Fibroblast of lung (primary cell): ENCODE measurements around the gene SUPT5H. TPM values are rescaled to one million over a fixed set of nuclear protein-coding genes. Genes with fewer than 3 reads are reported as not detected.
A peak's percentile ranks its signal among the peaks of the same experiment; 100 is the strongest.

ENCODE experiments used
- DNase-seq, 2 donors: peaks; one replicate each; pipeline versions ENCODE4 v3.0.0 to v3.0.0-alpha.2; 2010; ENCODE audit warnings: low read depth in 2 of 2
- H2AFZ ChIP-seq: 2 replicates; pipeline ENCODE4 v1.5.1; 2012; ENCODE audit warnings: low read length, control low read depth, inconsistent platforms
- H3K27ac ChIP-seq: 2 replicates; pipeline ENCODE4 v1.5.1; 2011; ENCODE audit warnings: low read length, control low read depth; ENCODE audit not compliant: insufficient read depth
- H3K27me3 ChIP-seq: 2 replicates; pipeline ENCODE4 v1.5.1; 2011; ENCODE audit warnings: mild to moderate bottlenecking, low read length; ENCODE audit not compliant: control insufficient read depth, insufficient read depth
- H3K36me3 ChIP-seq: 2 replicates; pipeline ENCODE4 v1.5.1; 2011; ENCODE audit warnings: low read length; ENCODE audit not compliant: control insufficient read depth, insufficient read depth
- H3K4me1 ChIP-seq: 2 replicates; pipeline ENCODE4 v1.5.1; 2011; ENCODE audit warnings: low read length; ENCODE audit not compliant: control insufficient read depth, insufficient read depth; ENCODE audit errors: extremely low read depth
- H3K4me2 ChIP-seq: 2 replicates; pipeline ENCODE4 v1.5.1; 2011; ENCODE audit warnings: low read length, control low read depth; ENCODE audit not compliant: insufficient read depth; ENCODE audit errors: extremely low read depth
- H3K4me3 ChIP-seq, 4 experiments: fragments of 200-600 bp in 1 of 4; sonication (generic) in 1 of 4; replicated peaks in 1 of 4; 2 replicates each; pipeline ENCODE4 v1.5.1; 2011 to 2016; ENCODE audit warnings: low read length in 4 of 4, low read depth in 3 of 4, mild to moderate bottlenecking in 3 of 4, control low read depth in 2 of 4, inconsistent platforms in 1 of 4, mixed read lengths in 1 of 4; ENCODE audit not compliant: insufficient read depth in 1 of 4; ENCODE audit errors: control extremely low read depth in 1 of 4
- H3K79me2 ChIP-seq: 2 replicates; pipeline ENCODE4 v1.5.1; 2012; ENCODE audit warnings: mild to moderate bottlenecking, low read length, inconsistent platforms; ENCODE audit not compliant: control insufficient read depth, insufficient read depth
- H3K9ac ChIP-seq: 2 replicates; pipeline ENCODE4 v1.5.1; 2011; ENCODE audit warnings: mild to moderate bottlenecking, low read length, control low read depth; ENCODE audit not compliant: insufficient read depth
- H3K9me3 ChIP-seq: 2 replicates; pipeline ENCODE4 v1.5.1; 2012; ENCODE audit warnings: low read depth, low read length; ENCODE audit not compliant: control insufficient read depth, insufficient read depth
- H4K20me1 ChIP-seq: 2 replicates; pipeline ENCODE4 v1.5.1; 2011; ENCODE audit warnings: low read length; ENCODE audit not compliant: control insufficient read depth, insufficient read depth; ENCODE audit errors: extremely low read depth
- CTCF ChIP-seq, 2 donors: IDR thresholded peaks in 1 of 2; conservative IDR thresholded peaks in 1 of 2; 1 replicate in 1 of 2; 2 replicates in 1 of 2; pipeline ENCODE4 v1.5.1; 2011 to 2012; ENCODE audit warnings: low read length in 2 of 2, control low read depth in 1 of 2, inconsistent platforms in 1 of 2, low read depth in 1 of 2, mild to moderate bottlenecking in 1 of 2
- EZH2 ChIP-seq: IDR thresholded peaks from 2 replicates; pipeline ENCODE4 v1.5.1; 2012; ENCODE audit warnings: low read length, control low read depth, mild to moderate bottlenecking; ENCODE audit errors: missing control alignments
- polyA plus RNA-seq, 2 donors: library from polyadenylated mRNA; depleted of rRNA in 1 of 2; stranded (reverse) in 1 of 2; unstranded in 1 of 2; fragments of >200 nt; gene quantifications; 2 replicates each; pipeline ENCODE4 v1.2.1, GENCODE V29; 2011 to 2012; ENCODE audit warnings: missing spikeins in 1 of 2
- total RNA-seq: library from RNA; depleted of rRNA; stranded (reverse); fragments of >200 nt; gene quantifications from 2 replicates; pipeline ENCODE4 v1.2.1, GENCODE V29; 2014

SUPT5H gene
- total and polyA plus RNA-seq, 2 donors (not counting 1 experiment from before 2014, with no cell fraction given) = 50.2 to 77.8 TPM

- Histone ChIP-seq H4K20me1 (no peaks in the 10 kb centered on the region), H2AFZ (no peak overlapping the region), H3K27me3 (peaks cover 35% of the 10 kb centered on the region), H3K36me3 (no peaks in the 10 kb centered on the region), H3K4me3 (no peak overlapping the region), H3K9ac (no peak overlapping the region), H3K4me2 (no peak overlapping the region), H3K79me2 (no peaks in the 10 kb centered on the region), H3K27ac (no peak overlapping the region), H3K4me1 (no peaks in the 10 kb centered on the region), H3K9me3 (no peaks in the 10 kb centered on the region)
- peak; percentile 66 to 69 for DNase-seq
- TF ChIP-seq EZH2 = no peak
- peak; percentile 42 to 53 for TF ChIP-seq CTCF (conservative IDR thresholded peaks at IDR 0.05 in 1 of 2, IDR thresholded peaks at IDR 0.05 in 1 of 2; ENCODE audit: low read depth in 1 of 2, low read length in 2 of 2)
Measured at GRCh38 chr19:39502640-39503417, 57.4 kb downstream of the SUPT5H start.

- H3K27ac ChIP-seq = no peak overlapping the region
- no peak overlapping the region for H3K4me2 ChIP-seq
- TF ChIP-seq CTCF (conservative IDR thresholded peaks at IDR 0.05 in 1 of 2, IDR thresholded peaks at IDR 0.05 in 1 of 2; ENCODE audit: low read depth in 1 of 2, low read length in 2 of 2) (no peak), EZH2 (no peak)
- H3K9me3 ChIP-seq = no peaks in the 10 kb centered on the region
- H3K36me3 ChIP-seq = no peaks in the 10 kb centered on the region
- H3K4me3 ChIP-seq = no peak overlapping the region
- no peaks in the 10 kb centered on the region for H3K4me1 ChIP-seq
- no peak overlapping the region for H2AFZ ChIP-seq
- H3K27me3 ChIP-seq = peaks cover 19% of the 10 kb centered on the region
- DNase-seq = no peak
- H4K20me1 ChIP-seq = no peaks in the 10 kb centered on the region
- H3K79me2 ChIP-seq = no peaks in the 10 kb centered on the region
- H3K9ac ChIP-seq = no peak overlapping the region
Measured at GRCh38 chr19:39506598-39506943, 61.2 kb downstream of the SUPT5H start.

GRCh38 chr19:39506944-39507714, 61.7 kb downstream of the SUPT5H start:
- Histone ChIP-seq H3K4me2 (peak overlapping the region; percentile 64), H3K4me3 (peak overlapping the region; percentile 30 to 52 (median 46)), H3K9me3 (no peaks in the 10 kb centered on the region), H3K4me1 (no peaks in the 10 kb centered on the region), H3K27me3 (peaks cover 21% of the 10 kb centered on the region), H4K20me1 (no peaks in the 10 kb centered on the region), H2AFZ (peak overlapping the region; percentile 69), H3K9ac (no peak overlapping the region), H3K36me3 (no peaks in the 10 kb centered on the region), H3K27ac (no peak overlapping the region), H3K79me2 (no peaks in the 10 kb centered on the region)
- TF ChIP-seq CTCF (conservative IDR thresholded peaks at IDR 0.05 in 1 of 2, IDR thresholded peaks at IDR 0.05 in 1 of 2; ENCODE audit: low read depth in 1 of 2, low read length in 2 of 2) (no peak), EZH2 (peak; percentile 72)
- peak; percentile 44 to 69 for DNase-seq
